Adrenal gland (tissue), 19 donors: ENCODE results near the gene TAX1BP1. TPM values are rescaled to one million over a fixed set of nuclear protein-coding genes. Genes with fewer than 3 reads are reported as not detected.
A peak's percentile ranks its signal among the peaks of the same experiment; 100 is the strongest.

Experiments used
- DNase-seq, 7 donors: peaks; one replicate each; pipeline ENCODE4 v3.0.0-alpha.2; 2019 to 2020
- H3K27ac ChIP-seq, 5 donors: fragments of 200-600 bp; sonication (generic) in 4 of 5; 1 replicate in 3 of 5; 2 replicates in 2 of 5; pipeline versions ENCODE4 v1.5.1 to v1.8.0; 2016 to 2020; ENCODE audit warnings: mild to moderate bottlenecking in 1 of 5
- H3K27me3 ChIP-seq: fragments of 200-600 bp; 2 replicates; pipeline ENCODE4 v1.8.0; 2021
- H3K36me3 ChIP-seq, 2 donors: fragments of 200-600 bp; replicated peaks in 1 of 2; 1 replicate in 1 of 2; 2 replicates in 1 of 2; pipeline versions ENCODE4 v1.5.1 to v1.8.0; 2018 to 2022
- H3K4me1 ChIP-seq, 2 donors: fragments of 200-600 bp; replicated peaks in 1 of 2; 1 replicate in 1 of 2; 2 replicates in 1 of 2; pipeline versions ENCODE4 v1.5.1 to v1.8.0; 2018 to 2021
- H3K4me3 ChIP-seq, 4 donors: fragments of 200-600 bp; sonication (generic) in 3 of 4; one replicate each; pipeline ENCODE4 v1.5.1; 2016 to 2018
- H3K9me3 ChIP-seq, 3 donors: fragments of 200-600 bp; sonication (generic) in 1 of 3; replicated peaks in 1 of 3; 1 replicate in 2 of 3; 2 replicates in 1 of 3; pipeline versions ENCODE4 v1.5.1 to v1.8.0; 2016 to 2021
- POLR2A ChIP-seq, 2 donors: fragments of 450-650 bp; IDR thresholded peaks; one replicate each; pipeline ENCODE4 v1.6.1; 2017; ENCODE audit warnings: antibody characterized with exemption in 2 of 2, mild to moderate bottlenecking in 2 of 2, moderate library complexity in 1 of 2
- WGBS, 4 donors: extraction: QIAGEN DNeasy Blood & Tissue Kit in 2 of 4; methylation state at CpG; one replicate each; pipeline versions ENCODE4 v1.1.5 to v1.1.7; 2013 to 2017; 5-methylcytosine and 5-hydroxymethylcytosine counted together
- intact Hi-C, 2 donors: fragments of 100-400 bp; cut with DNase I; formaldehyde crosslinking; loops; one replicate each; pipeline versions ENCODE4 v1.14.1 to v1.15.0; 2022 to 2023
- long read RNA-seq, 10 donors: library from polyadenylated mRNA in 3 of 10; unstranded in 2 of 10; stranded (forward) in 1 of 10; transcript quantifications; one replicate each; pipeline ENCODE4 v2.0.0 and lab custom pipeline, GENCODE V29; 2021 to 2026
- polyA plus RNA-seq, 3 donors: library from polyadenylated mRNA; stranded (reverse); fragments of 200-250 nt in 2 of 3; fragments of 350-450 nt in 1 of 3; fragmentation: Illumina TruSeq in 1 of 3; extraction: RNeasy Lipid Tissue Mini Kit (QIAGEN cat#74804) in 1 of 3; gene quantifications; one replicate each; pipeline ENCODE4 v1.2.3, GENCODE V29; 2013 to 2014
- total RNA-seq, 9 donors: library from RNA; depleted of rRNA in 4 of 9; stranded (reverse); fragments of >200 nt in 4 of 9; fragments of 120-200 nt in 1 of 9; fragmentation: NEBNext Ultra II Directional in 1 of 9; extraction: Animal tissue kit (Norgen Biotek cat#: 25700) in 1 of 9; gene quantifications; one replicate each; pipeline versions ENCODE4 v1.1.0 to v1.2.4, GENCODE V29; 2013 to 2023
- TF ChIP-seq, protein P1 (sequence below), 6 experiments: fragments of 450-650 bp in 4 of 6; fragments of 200-600 bp in 2 of 6; sonication (generic) in 1 of 6; IDR thresholded peaks; 1 replicate in 5 of 6; 2 replicates in 1 of 6; pipeline versions ENCODE4 v1.5.1 to v1.8.0; 2016 to 2021; ENCODE audit warnings: antibody characterized with exemption in 6 of 6, mild to moderate bottlenecking in 2 of 6, moderate library complexity in 1 of 6
- donor health status: healthy with polysubstance abuse.
- donor health status: Bipolar disorder and iron deficiency.
- donor health status: DM: yes; HTN: yes; CAD: no.
- donor health status: DM: no; HTN: no; CAD: no.
- donor health status: DM: no; HTN: no; CAD: no.
- donor health status: DM: yes; HTN: yes; CAD: no.

TAX1BP1 gene
- total RNA-seq (100 to 1,000 TPM; 132 to 227 (median 175) TPM), polyA plus RNA-seq (100 to 1,000 TPM in 1 of 3 donors, 10 to 100 TPM in 2; 66.5 to 274 (median 84.6) TPM)
- long read RNA-seq, donor 1, transcript TAX1BP1-202 (17 exons, 2,892 nt): minor isoform, 9 of 279 reads
- long read RNA-seq, donor 1, transcript TAX1BP1-201 (17 exons, 2,478 nt): major isoform, 23 of 279 reads
- long read RNA-seq, donor 1, partial matches to known transcripts: 233 of 279 reads
- long read RNA-seq, donor 1, other reads (novel, unspliced or antisense): 10 of 279 reads
- long read RNA-seq, donor 2, transcript TAX1BP1-201 (17 exons, 2,478 nt): minor isoform, 13 of 173 reads
- long read RNA-seq, donor 2, transcript TAX1BP1-202 (17 exons, 2,892 nt): major isoform, 15 of 173 reads
- long read RNA-seq, donor 2, partial matches to known transcripts: 143 of 173 reads
- long read RNA-seq, donor 2, other reads (novel, unspliced or antisense): 0 of 173 reads
- long read RNA-seq, donor 3, transcript TAX1BP1-201 (17 exons, 2,478 nt): major isoform, 25 of 195 reads
- long read RNA-seq, donor 3, transcript TAX1BP1-202 (17 exons, 2,892 nt): minor isoform, 16 of 195 reads
- long read RNA-seq, donor 3, partial matches to known transcripts: 144 of 195 reads
- long read RNA-seq, donor 3, other reads (novel, unspliced or antisense): 9 of 195 reads
- long read RNA-seq, donor 4, transcript TAX1BP1-201 (17 exons, 2,478 nt): major isoform, 38 of 243 reads
- long read RNA-seq, donor 4, transcript TAX1BP1-202 (17 exons, 2,892 nt): minor isoform, 13 of 243 reads
- long read RNA-seq, donor 4, partial matches to known transcripts: 174 of 243 reads
- long read RNA-seq, donor 4, other reads (novel, unspliced or antisense): 18 of 243 reads
- long read RNA-seq, donor 5, transcript TAX1BP1-202 (17 exons, 2,892 nt): minor isoform, 96 of 498 reads
- long read RNA-seq, donor 5, transcript TAX1BP1-201 (17 exons, 2,478 nt): major isoform, 296 of 498 reads
- long read RNA-seq, donor 5, partial matches to known transcripts: 25 of 498 reads
- long read RNA-seq, donor 5, other reads (novel, unspliced or antisense): 80 of 498 reads
- long read RNA-seq, donor 6, transcript TAX1BP1-201 (17 exons, 2,478 nt): major isoform, 9 of 142 reads
- long read RNA-seq, donor 6, partial matches to known transcripts: 121 of 142 reads
- long read RNA-seq, donor 6, other reads (novel, unspliced or antisense): 9 of 142 reads
- long read RNA-seq, donor 7, transcript TAX1BP1-201 (17 exons, 2,478 nt): major isoform, 11 of 89 reads
- long read RNA-seq, donor 7, partial matches to known transcripts: 74 of 89 reads
- long read RNA-seq, donor 7, other reads (novel, unspliced or antisense): 0 of 89 reads
- long read RNA-seq, donor 8, transcript TAX1BP1-202 (17 exons, 2,892 nt): minor isoform, 21 of 268 reads
- long read RNA-seq, donor 8, transcript TAX1BP1-211 (3 exons, 591 nt): minor isoform, 6 of 268 reads
- long read RNA-seq, donor 8, transcript TAX1BP1-201 (17 exons, 2,478 nt): major isoform, 45 of 268 reads
- long read RNA-seq, donor 8, partial matches to known transcripts: 181 of 268 reads
- long read RNA-seq, donor 8, other reads (novel, unspliced or antisense): 15 of 268 reads
- long read RNA-seq, donor 9, transcript TAX1BP1-202 (17 exons, 2,892 nt): minor isoform, 7 of 169 reads
- long read RNA-seq, donor 9, transcript TAX1BP1-201 (17 exons, 2,478 nt): major isoform, 12 of 169 reads
- long read RNA-seq, donor 9, partial matches to known transcripts: 143 of 169 reads
- long read RNA-seq, donor 9, other reads (novel, unspliced or antisense): 6 of 169 reads
- long read RNA-seq, donor 10, transcript TAX1BP1-202 (17 exons, 2,892 nt): minor isoform, 7 of 106 reads
- long read RNA-seq, donor 10, transcript TAX1BP1-201 (17 exons, 2,478 nt): major isoform, 23 of 106 reads
- long read RNA-seq, donor 10, partial matches to known transcripts: 74 of 106 reads
- long read RNA-seq, donor 10, other reads (novel, unspliced or antisense): 0 of 106 reads

DNA sequence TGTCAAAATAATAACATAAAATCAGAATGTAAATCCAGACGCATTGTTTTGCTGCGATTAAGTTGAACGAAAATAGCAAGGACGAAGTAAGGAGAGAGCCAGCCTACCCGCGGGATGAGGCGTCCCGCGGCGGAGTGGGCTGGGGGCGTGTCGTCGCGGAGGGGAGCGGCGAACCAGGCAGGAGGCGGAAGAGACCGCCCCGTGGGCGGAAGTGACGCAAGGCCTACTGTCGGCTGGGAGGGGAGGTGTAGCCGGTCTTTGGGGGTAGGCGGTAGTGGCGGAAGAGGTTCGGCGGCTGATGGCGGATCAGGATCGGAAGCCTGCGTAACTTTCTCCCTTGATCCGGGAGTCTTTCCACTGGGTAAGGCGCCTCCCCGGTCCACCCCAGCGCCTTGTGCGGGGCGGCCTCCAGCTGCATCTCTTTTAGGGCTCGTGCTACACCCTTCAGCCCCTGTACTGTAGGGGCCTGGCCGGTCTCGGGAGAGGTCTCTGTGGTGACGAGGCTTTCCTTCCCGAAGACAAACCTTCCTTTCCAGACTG lies at the start of gene TAX1BP1:
TSS of gene TAX1BP1 (plus strand) at position 254 of the 540 bp plus-strand sequence. CDS start 8,363 bp downstream, outside the sequence.
- Histone ChIP-seq H3K27ac (peak within 1 kb of the TSS; percentile 91 to 99 (median 98)), H3K4me1 (peaks cover 19 to 38% of the 10 kb centered on the region in 2 donors), H3K27me3 (no peaks in the 10 kb centered on the region), H3K4me3 (peak within 1 kb of the TSS; percentile 69 to 88 (median 76)), H3K36me3 (no peaks in the 10 kb centered on the region), H3K9me3 (no peaks in the 10 kb centered on the region)
- TF ChIP-seq POLR2A (IDR thresholded peaks at IDR 0.05): peak; percentile 96 to 99
- TF ChIP-seq, protein P1, sequence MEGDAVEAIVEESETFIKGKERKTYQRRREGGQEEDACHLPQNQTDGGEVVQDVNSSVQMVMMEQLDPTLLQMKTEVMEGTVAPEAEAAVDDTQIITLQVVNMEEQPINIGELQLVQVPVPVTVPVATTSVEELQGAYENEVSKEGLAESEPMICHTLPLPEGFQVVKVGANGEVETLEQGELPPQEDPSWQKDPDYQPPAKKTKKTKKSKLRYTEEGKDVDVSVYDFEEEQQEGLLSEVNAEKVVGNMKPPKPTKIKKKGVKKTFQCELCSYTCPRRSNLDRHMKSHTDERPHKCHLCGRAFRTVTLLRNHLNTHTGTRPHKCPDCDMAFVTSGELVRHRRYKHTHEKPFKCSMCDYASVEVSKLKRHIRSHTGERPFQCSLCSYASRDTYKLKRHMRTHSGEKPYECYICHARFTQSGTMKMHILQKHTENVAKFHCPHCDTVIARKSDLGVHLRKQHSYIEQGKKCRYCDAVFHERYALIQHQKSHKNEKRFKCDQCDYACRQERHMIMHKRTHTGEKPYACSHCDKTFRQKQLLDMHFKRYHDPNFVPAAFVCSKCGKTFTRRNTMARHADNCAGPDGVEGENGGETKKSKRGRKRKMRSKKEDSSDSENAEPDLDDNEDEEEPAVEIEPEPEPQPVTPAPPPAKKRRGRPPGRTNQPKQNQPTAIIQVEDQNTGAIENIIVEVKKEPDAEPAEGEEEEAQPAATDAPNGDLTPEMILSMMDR (IDR thresholded peaks at IDR 0.05): no peak
- intact Hi-C loops: no loop called here
- DNase-seq: peak; percentile 95 to 97 (median 96)
- 0 to 1% (median 0%) methylated on average over 19 to 41 of the region's 41 CpGs for WGBS, 4 donors

DNA sequence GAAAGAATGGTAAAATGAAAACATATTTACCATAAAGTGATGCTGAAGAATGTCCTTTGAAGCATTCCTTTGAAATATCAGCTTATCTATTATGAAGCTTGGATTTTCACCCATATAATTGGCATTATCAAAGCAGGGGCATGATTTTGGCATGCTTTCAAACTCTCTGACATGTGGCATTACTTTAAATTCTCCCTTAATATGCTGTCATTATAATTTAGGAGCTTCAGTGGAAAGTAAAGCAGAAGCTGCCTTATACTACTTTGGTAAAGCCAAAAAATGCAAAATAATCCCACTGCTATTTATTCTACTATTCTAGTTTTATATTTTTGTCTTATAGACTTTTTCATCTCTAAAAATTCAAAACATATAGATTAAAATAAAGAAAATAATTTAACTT lies 49.3 kb upstream of the TAX1BP1 start:
- intact Hi-C loops: no loop called here
- TF ChIP-seq, protein P1 (IDR thresholded peaks at IDR 0.05): no peak
- no peak for TF ChIP-seq POLR2A (IDR thresholded peaks at IDR 0.05)
- no peak for DNase-seq
- no peaks in the 10 kb centered on the region for H3K27me3 ChIP-seq
- no peak overlapping the region for H3K27ac ChIP-seq
- no peaks in the 10 kb centered on the region for H3K9me3 ChIP-seq
- H3K4me1 ChIP-seq: peaks cover 6 to 12% of the 10 kb centered on the region in 2 donors
- no peaks in the 10 kb centered on the region for H3K36me3 ChIP-seq
- no peak overlapping the region for H3K4me3 ChIP-seq

DNA sequence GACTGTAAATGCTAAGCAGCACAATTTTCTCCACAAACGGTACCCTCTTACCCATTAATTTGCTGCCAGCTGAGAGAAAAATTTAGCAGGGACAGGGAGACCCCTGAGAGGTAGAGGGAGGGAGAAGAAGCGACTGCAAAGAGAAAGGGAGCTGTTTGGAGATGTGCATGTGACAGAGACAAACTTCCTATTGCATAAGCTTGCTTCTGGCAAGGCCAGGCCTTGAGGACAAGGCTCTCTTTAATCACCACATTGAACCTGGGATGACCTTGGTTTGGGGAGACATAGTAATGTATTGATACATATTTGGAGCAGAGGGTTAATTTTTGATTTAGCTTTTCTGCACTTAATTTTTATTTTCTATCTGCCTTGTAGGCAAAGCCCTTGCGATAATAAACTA lies 46.2 kb upstream of the TAX1BP1 start:
- H3K4me1 ChIP-seq: peaks cover 6 to 18% of the 10 kb centered on the region in 2 donors
- no peaks in the 10 kb centered on the region for H3K36me3 ChIP-seq
- intact Hi-C loops: no loop called here
- no peaks in the 10 kb centered on the region for H3K27me3 ChIP-seq
- TF ChIP-seq, protein P1 (IDR thresholded peaks at IDR 0.05): no peak
- peak in 1 of 2 donors; percentile 9 for TF ChIP-seq POLR2A (IDR thresholded peaks at IDR 0.05)
- H3K9me3 ChIP-seq: no peaks in the 10 kb centered on the region
- no peak overlapping the region for H3K27ac ChIP-seq
- H3K4me3 ChIP-seq: peak overlapping the region in 1 of 4 donors; percentile 10
- DNase-seq: peak; percentile 21 to 57 (median 36)
- 37 to 44% (median 39%) methylated on average over 3 of the region's 3 CpGs for WGBS, 4 donors
